Measurements from ENCODE around the gene FOXA2. TPM values are rescaled to one million over a fixed set of nuclear protein-coding genes. Genes with fewer than 3 reads are reported as not detected.
A peak's percentile ranks its signal among the peaks of the same experiment; 100 is the strongest.

The FOXA2 gene
- total and polyA plus RNA-seq, 2 of the 13 experiments (the other 11 are each of a cell fraction or from before 2014, with no cell fraction given), result 8.8 to 12.2 TPM

DNA sequence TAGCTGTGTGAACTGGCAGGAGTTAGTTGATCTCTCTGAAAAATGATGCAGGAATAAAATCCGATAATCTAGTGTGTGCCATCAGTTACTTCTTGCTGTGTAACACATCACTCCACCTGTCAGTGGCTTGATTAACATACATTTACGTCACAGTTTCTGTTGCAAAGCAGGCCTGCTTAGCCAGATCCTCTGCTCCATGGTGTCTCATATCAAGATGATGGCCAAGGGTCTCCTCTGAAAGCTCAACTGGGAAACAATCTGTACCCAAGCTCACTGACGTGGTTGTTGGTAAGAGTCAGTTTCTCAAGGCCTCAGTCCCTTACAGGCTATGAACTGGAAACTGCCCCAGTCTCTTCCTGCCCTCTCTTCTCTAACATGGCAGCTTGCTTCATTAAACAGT is 51.8 kb downstream of the FOXA2 start (continued):
- TF ChIP-seq, protein P1, sequence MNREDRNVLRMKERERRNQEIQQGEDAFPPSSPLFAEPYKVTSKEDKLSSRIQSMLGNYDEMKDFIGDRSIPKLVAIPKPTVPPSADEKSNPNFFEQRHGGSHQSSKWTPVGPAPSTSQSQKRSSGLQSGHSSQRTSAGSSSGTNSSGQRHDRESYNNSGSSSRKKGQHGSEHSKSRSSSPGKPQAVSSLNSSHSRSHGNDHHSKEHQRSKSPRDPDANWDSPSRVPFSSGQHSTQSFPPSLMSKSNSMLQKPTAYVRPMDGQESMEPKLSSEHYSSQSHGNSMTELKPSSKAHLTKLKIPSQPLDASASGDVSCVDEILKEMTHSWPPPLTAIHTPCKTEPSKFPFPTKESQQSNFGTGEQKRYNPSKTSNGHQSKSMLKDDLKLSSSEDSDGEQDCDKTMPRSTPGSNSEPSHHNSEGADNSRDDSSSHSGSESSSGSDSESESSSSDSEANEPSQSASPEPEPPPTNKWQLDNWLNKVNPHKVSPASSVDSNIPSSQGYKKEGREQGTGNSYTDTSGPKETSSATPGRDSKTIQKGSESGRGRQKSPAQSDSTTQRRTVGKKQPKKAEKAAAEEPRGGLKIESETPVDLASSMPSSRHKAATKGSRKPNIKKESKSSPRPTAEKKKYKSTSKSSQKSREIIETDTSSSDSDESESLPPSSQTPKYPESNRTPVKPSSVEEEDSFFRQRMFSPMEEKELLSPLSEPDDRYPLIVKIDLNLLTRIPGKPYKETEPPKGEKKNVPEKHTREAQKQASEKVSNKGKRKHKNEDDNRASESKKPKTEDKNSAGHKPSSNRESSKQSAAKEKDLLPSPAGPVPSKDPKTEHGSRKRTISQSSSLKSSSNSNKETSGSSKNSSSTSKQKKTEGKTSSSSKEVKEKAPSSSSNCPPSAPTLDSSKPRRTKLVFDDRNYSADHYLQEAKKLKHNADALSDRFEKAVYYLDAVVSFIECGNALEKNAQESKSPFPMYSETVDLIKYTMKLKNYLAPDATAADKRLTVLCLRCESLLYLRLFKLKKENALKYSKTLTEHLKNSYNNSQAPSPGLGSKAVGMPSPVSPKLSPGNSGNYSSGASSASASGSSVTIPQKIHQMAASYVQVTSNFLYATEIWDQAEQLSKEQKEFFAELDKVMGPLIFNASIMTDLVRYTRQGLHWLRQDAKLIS (CRISPR knock-in tag; IDR thresholded peaks at IDR 0.05), result no peak
- TF ChIP-seq ZFX (CRISPR knock-in tag; IDR thresholded peaks at IDR 0.05; ENCODE audit: low read depth) (no peak), ZBTB7B (CRISPR knock-in tag; IDR thresholded peaks at IDR 0.05) (no peak), ZNF33B (CRISPR knock-in tag; IDR thresholded peaks at IDR 0.05) (0 out of 2 replicates have a peak, but pooled peaks have one; percentile 56), HNRNPL (IDR thresholded peaks at IDR 0.05; ENCODE audit: low read depth, low read length) (no peak), ZNF550 (CRISPR knock-in tag; IDR thresholded peaks at IDR 0.05; ENCODE audit: borderline replicate concordance) (no peak), HNRNPLL (IDR thresholded peaks at IDR 0.05; ENCODE audit: low read depth, low read length, poor library complexity, severe bottlenecking) (no peak), SAP130 (CRISPR knock-in tag; IDR thresholded peaks at IDR 0.05; ENCODE audit: low read depth) (no peak), MTA1 (CRISPR knock-in tag; IDR thresholded peaks at IDR 0.05; ENCODE audit: borderline replicate concordance) (no peak), ZNF367 (CRISPR knock-in tag; IDR thresholded peaks at IDR 0.05; ENCODE audit: borderline replicate concordance) (no peak)
- TF ChIP-seq, protein P2, sequence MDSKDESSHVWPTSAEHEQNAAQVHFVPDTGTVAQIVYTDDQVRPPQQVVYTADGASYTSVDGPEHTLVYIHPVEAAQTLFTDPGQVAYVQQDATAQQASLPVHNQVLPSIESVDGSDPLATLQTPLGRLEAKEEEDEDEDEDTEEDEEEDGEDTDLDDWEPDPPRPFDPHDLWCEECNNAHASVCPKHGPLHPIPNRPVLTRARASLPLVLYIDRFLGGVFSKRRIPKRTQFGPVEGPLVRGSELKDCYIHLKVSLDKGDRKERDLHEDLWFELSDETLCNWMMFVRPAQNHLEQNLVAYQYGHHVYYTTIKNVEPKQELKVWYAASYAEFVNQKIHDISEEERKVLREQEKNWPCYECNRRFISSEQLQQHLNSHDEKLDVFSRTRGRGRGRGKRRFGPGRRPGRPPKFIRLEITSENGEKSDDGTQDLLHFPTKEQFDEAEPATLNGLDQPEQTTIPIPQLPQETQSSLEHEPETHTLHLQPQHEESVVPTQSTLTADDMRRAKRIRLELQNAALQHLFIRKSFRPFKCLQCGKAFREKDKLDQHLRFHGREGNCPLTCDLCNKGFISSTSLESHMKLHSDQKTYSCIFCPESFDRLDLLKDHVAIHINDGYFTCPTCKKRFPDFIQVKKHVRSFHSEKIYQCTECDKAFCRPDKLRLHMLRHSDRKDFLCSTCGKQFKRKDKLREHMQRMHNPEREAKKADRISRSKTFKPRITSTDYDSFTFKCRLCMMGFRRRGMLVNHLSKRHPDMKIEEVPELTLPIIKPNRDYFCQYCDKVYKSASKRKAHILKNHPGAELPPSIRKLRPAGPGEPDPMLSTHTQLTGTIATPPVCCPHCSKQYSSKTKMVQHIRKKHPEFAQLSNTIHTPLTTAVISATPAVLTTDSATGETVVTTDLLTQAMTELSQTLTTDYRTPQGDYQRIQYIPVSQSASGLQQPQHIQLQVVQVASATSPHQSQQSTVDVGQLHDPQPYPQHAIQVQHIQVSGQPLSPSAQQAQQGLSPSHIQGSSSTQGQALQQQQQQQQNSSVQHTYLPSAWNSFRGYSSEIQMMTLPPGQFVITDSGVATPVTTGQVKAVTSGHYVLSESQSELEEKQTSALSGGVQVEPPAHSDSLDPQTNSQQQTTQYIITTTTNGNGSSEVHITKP (CRISPR knock-in tag; IDR thresholded peaks at IDR 0.05; ENCODE audit: low read depth), result no peak
- TF ChIP-seq, protein P3, sequence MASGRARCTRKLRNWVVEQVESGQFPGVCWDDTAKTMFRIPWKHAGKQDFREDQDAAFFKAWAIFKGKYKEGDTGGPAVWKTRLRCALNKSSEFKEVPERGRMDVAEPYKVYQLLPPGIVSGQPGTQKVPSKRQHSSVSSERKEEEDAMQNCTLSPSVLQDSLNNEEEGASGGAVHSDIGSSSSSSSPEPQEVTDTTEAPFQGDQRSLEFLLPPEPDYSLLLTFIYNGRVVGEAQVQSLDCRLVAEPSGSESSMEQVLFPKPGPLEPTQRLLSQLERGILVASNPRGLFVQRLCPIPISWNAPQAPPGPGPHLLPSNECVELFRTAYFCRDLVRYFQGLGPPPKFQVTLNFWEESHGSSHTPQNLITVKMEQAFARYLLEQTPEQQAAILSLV (CRISPR knock-in tag; IDR thresholded peaks at IDR 0.05; ENCODE audit: borderline replicate concordance), result 0 out of 2 replicates have a peak, but pooled peaks have one; percentile 63
- TF ChIP-seq, protein P4, sequence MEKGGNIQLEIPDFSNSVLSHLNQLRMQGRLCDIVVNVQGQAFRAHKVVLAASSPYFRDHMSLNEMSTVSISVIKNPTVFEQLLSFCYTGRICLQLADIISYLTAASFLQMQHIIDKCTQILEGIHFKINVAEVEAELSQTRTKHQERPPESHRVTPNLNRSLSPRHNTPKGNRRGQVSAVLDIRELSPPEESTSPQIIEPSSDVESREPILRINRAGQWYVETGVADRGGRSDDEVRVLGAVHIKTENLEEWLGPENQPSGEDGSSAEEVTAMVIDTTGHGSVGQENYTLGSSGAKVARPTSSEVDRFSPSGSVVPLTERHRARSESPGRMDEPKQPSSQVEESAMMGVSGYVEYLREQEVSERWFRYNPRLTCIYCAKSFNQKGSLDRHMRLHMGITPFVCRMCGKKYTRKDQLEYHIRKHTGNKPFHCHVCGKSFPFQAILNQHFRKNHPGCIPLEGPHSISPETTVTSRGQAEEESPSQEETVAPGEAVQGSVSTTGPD (CRISPR knock-in tag; IDR thresholded peaks at IDR 0.05), result no peak
- TF ChIP-seq, protein P5, sequence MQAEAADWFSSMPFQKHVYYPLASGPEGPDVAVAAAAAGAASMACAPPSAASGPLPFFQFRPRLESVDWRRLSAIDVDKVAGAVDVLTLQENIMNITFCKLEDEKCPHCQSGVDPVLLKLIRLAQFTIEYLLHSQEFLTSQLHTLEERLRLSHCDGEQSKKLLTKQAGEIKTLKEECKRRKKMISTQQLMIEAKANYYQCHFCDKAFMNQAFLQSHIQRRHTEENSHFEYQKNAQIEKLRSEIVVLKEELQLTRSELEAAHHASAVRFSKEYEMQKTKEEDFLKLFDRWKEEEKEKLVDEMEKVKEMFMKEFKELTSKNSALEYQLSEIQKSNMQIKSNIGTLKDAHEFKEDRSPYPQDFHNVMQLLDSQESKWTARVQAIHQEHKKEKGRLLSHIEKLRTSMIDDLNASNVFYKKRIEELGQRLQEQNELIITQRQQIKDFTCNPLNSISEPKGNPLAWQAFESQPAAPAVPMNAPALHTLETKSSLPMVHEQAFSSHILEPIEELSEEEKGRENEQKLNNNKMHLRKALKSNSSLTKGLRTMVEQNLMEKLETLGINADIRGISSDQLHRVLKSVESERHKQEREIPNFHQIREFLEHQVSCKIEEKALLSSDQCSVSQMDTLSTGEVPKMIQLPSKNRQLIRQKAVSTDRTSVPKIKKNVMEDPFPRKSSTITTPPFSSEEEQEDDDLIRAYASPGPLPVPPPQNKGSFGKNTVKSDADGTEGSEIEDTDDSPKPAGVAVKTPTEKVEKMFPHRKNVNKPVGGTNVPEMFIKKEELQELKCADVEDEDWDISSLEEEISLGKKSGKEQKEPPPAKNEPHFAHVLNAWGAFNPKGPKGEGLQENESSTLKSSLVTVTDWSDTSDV (CRISPR knock-in tag; IDR thresholded peaks at IDR 0.05), result no peak
- TF ChIP-seq, protein P6, sequence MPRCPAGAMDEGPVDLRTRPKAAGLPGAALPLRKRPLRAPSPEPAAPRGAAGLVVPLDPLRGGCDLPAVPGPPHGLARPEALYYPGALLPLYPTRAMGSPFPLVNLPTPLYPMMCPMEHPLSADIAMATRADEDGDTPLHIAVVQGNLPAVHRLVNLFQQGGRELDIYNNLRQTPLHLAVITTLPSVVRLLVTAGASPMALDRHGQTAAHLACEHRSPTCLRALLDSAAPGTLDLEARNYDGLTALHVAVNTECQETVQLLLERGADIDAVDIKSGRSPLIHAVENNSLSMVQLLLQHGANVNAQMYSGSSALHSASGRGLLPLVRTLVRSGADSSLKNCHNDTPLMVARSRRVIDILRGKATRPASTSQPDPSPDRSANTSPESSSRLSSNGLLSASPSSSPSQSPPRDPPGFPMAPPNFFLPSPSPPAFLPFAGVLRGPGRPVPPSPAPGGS (CRISPR knock-in tag; IDR thresholded peaks at IDR 0.05), result 0 out of 2 replicates have a peak, but pooled peaks have one; percentile 46
